ENCODE data around the gene ITSN1. TPM values are rescaled to one million over a fixed set of nuclear protein-coding genes. Genes with fewer than 3 reads are reported as not detected.
"Not testable (repeated sequence)": the region's sequence is repeated elsewhere in the genome, so short reads cannot be mapped to it uniquely, and the experiment has no call there.

Gene ITSN1
- total RNA-seq, 1 donor from 2014 or later = 132 TPM

GRCh38 chr21:33931052-33931798 is 288.9 kb downstream of the ITSN1 start:
- not testable (repeated sequence) for DNase-seq (ENCODE audit: low read depth)

- no peak for DNase-seq (ENCODE audit: low read depth)
These were observed 289.6 kb downstream of the ITSN1 start for GRCh38 chr21:33931799-33932390.

- no peak for DNase-seq (ENCODE audit: low read depth)
These were observed 290.4 kb downstream of the ITSN1 start for GRCh38 chr21:33932731-33933130.

- no peak for DNase-seq (ENCODE audit: low read depth)
These were observed 294.2 kb downstream of the ITSN1 start for GRCh38 chr21:33936301-33937038.

- no peak for DNase-seq (ENCODE audit: low read depth)
These were observed 294.8 kb downstream of the ITSN1 start for GRCh38 chr21:33937146-33937545.

GRCh38 chr21:33937931-33938339 is 295.6 kb downstream of the ITSN1 start:
- no peak for DNase-seq (ENCODE audit: low read depth)

GRCh38 chr21:33938381-33938780 is 296.1 kb downstream of the ITSN1 start:
- no peak for DNase-seq (ENCODE audit: low read depth)

GRCh38 chr21:33939226-33939625 is 296.9 kb downstream of the ITSN1 start:
- no peak for DNase-seq (ENCODE audit: low read depth)

GRCh38 chr21:33940164-33940880 is 298.0 kb downstream of the ITSN1 start:
- DNase-seq (ENCODE audit: low read depth) = no peak

- DNase-seq (ENCODE audit: low read depth) = peak; percentile 25
These were observed 298.6 kb downstream of the ITSN1 start for GRCh38 chr21:33940881-33941245.

- DNase-seq (ENCODE audit: low read depth) = no peak
These were observed 300.1 kb downstream of the ITSN1 start for GRCh38 chr21:33942426-33942825.

GRCh38 chr21:33943293-33943692 is 301.0 kb downstream of the ITSN1 start:
- no peak for DNase-seq (ENCODE audit: low read depth)

GRCh38 chr21:33944185-33944763 is 302.0 kb downstream of the ITSN1 start:
- no peak for DNase-seq (ENCODE audit: low read depth)

GRCh38 chr21:33945652-33946270 is 303.5 kb downstream of the ITSN1 start:
- no peak for DNase-seq (ENCODE audit: low read depth)

- peak; percentile 100 for DNase-seq (ENCODE audit: low read depth)
These were observed 305.3 kb downstream of the ITSN1 start for GRCh38 chr21:33947451-33948095.

GRCh38 chr21:33948096-33948950 is 306.0 kb downstream of the ITSN1 start:
- peak; percentile 86 for DNase-seq (ENCODE audit: low read depth)

GRCh38 chr21:33948951-33949444 is 306.7 kb downstream of the ITSN1 start:
- DNase-seq (ENCODE audit: low read depth) = no peak
